NK-92 (cell line): Measurements from ENCODE around the gene COLEC12.

Source experiments
- DNase-seq: peaks from one replicate; lab custom pipeline; 2025; ENCODE audit not compliant: unreplicated experiment; lab: John Stamatoyannopoulos, UW

Gene COLEC12

GRCh38 chr18:364256-364826 lies 136.2 kb downstream of the COLEC12 start:
- DNase-seq, result no peak

- DNase-seq, result no peak
These were observed 137.0 kb downstream of the COLEC12 start for GRCh38 chr18:363301-364085.

- no peak for DNase-seq
These were observed 137.9 kb downstream of the COLEC12 start for GRCh38 chr18:362311-363290.

GRCh38 chr18:361941-362310 lies 138.6 kb downstream of the COLEC12 start:
- no peak for DNase-seq

- DNase-seq, result no peak
These were observed 139.3 kb downstream of the COLEC12 start for GRCh38 chr18:361100-361732.

GRCh38 chr18:360676-361075 lies 139.8 kb downstream of the COLEC12 start:
- no peak for DNase-seq

- DNase-seq, result no peak
These were observed 143.7 kb downstream of the COLEC12 start for GRCh38 chr18:356778-357177.

GRCh38 chr18:355678-356077 lies 144.8 kb downstream of the COLEC12 start:
- no peak for DNase-seq

GRCh38 chr18:354471-354870 lies 146.0 kb downstream of the COLEC12 start:
- DNase-seq, result no peak

GRCh38 chr18:354003-354402 lies 146.5 kb downstream of the COLEC12 start:
- DNase-seq, result no peak

- DNase-seq, result no peak
These were observed 148.1 kb downstream of the COLEC12 start for GRCh38 chr18:352438-352837.

GRCh38 chr18:350953-351572 lies 149.4 kb downstream of the COLEC12 start:
- no peak for DNase-seq

- DNase-seq, result no peak
These were observed 153.9 kb downstream of the COLEC12 start for GRCh38 chr18:346600-346999.

- DNase-seq, result no peak
These were observed 159.4 kb downstream of the COLEC12 start for GRCh38 chr18:341102-341501.

- no peak for DNase-seq
These were observed 160.5 kb downstream of the COLEC12 start for GRCh38 chr18:340044-340443.

- no peak for DNase-seq
These were observed 161.3 kb downstream of the COLEC12 start for GRCh38 chr18:339200-339599.

GRCh38 chr18:336713-337112 lies 163.8 kb downstream of the COLEC12 start:
- DNase-seq, result no peak

GRCh38 chr18:335733-336132 lies 164.8 kb downstream of the COLEC12 start:
- DNase-seq, result no peak

- no peak for DNase-seq
These were observed 165.8 kb downstream of the COLEC12 start for GRCh38 chr18:334575-335132.

GRCh38 chr18:332721-333510 lies 167.6 kb downstream of the COLEC12 start:
- no peak for DNase-seq
